Parathyroid adenoma (tissue), 2 donors: ENCODE results near the gene HSF2BP.

Experiments
- H2AFZ ChIP-seq: fragments of 300-600 bp; sonication (generic); one replicate; pipeline ENCODE4 v1.7.0; 2017; ENCODE audit warnings: antibody characterized with exemption, mild to moderate bottlenecking
- H3K27ac ChIP-seq: fragments of 300-600 bp; sonication (generic); one replicate; pipeline ENCODE4 v1.7.0; 2017
- H3K27me3 ChIP-seq: fragments of 300-600 bp; sonication (generic); one replicate; pipeline ENCODE4 v1.7.0; 2017; ENCODE audit warnings: low read length; ENCODE audit not compliant: control insufficient read depth, insufficient read depth
- H3K36me3 ChIP-seq: fragments of 300-600 bp; sonication (generic); one replicate; pipeline ENCODE4 v1.7.0; 2017; ENCODE audit warnings: low read length; ENCODE audit not compliant: control insufficient read depth, insufficient read depth
- H3K4me1 ChIP-seq: fragments of 300-600 bp; sonication (generic); one replicate; pipeline ENCODE4 v1.7.0; 2017; ENCODE audit warnings: control low read depth
- H3K4me2 ChIP-seq: fragments of 300-600 bp; sonication (generic); one replicate; pipeline ENCODE4 v1.7.0; 2017; ENCODE audit warnings: low read length
- H3K4me3 ChIP-seq: fragments of 300-600 bp; sonication (generic); one replicate; pipeline ENCODE4 v1.7.0; 2017; ENCODE audit warnings: low read depth, low read length
- H3K79me2 ChIP-seq: fragments of 300-600 bp; sonication (generic); one replicate; pipeline ENCODE4 v1.7.0; 2017; ENCODE audit warnings: control low read depth
- H3K9ac ChIP-seq: fragments of 300-600 bp; sonication (generic); one replicate; pipeline ENCODE4 v1.7.0; 2017; ENCODE audit warnings: mild to moderate bottlenecking
- H3K9me3 ChIP-seq: fragments of 300-600 bp; sonication (generic); one replicate; pipeline ENCODE4 v1.7.0; 2017; ENCODE audit warnings: low read length; ENCODE audit not compliant: control insufficient read depth
- CTCF ChIP-seq: fragments of 300-600 bp; sonication (generic); IDR thresholded peaks from one replicate; pipeline ENCODE4 v1.7.0; 2017; ENCODE audit warnings: antibody characterized with exemption, mild to moderate bottlenecking
- donor health status: primary hyperparathyroidism.

The HSF2BP gene

GRCh38 chr21:43611598-43612369 is 47.5 kb downstream of the HSF2BP start:
- H2AFZ ChIP-seq, result peak overlapping the region; percentile 85
- no peak overlapping the region for H3K9ac ChIP-seq
- peaks cover 6% of the 10 kb centered on the region for H3K4me1 ChIP-seq
- no peaks in the 10 kb centered on the region for H3K9me3 ChIP-seq
- H3K27me3 ChIP-seq, result no peaks in the 10 kb centered on the region
- H3K79me2 ChIP-seq, result no peaks in the 10 kb centered on the region
- TF ChIP-seq CTCF, result peak; percentile 70
- H3K4me3 ChIP-seq, result no peak overlapping the region
- H3K36me3 ChIP-seq, result no peaks in the 10 kb centered on the region
- peak overlapping the region; percentile 25 for H3K4me2 ChIP-seq
- H3K27ac ChIP-seq, result no peak overlapping the region

GRCh38 chr21:43609501-43610340 is 49.6 kb downstream of the HSF2BP start:
- Histone ChIP-seq H3K4me1 (peaks cover 6% of the 10 kb centered on the region), H3K27ac (no peak overlapping the region), H3K4me2 (no peak overlapping the region), H3K9me3 (no peaks in the 10 kb centered on the region), H3K27me3 (no peaks in the 10 kb centered on the region), H3K36me3 (no peaks in the 10 kb centered on the region), H2AFZ (peak overlapping the region; percentile 13), H3K9ac (no peak overlapping the region), H3K4me3 (no peak overlapping the region), H3K79me2 (no peaks in the 10 kb centered on the region)
- no peak for TF ChIP-seq CTCF

- H3K4me3 ChIP-seq, result no peak overlapping the region
- no peak for TF ChIP-seq CTCF
- H3K9me3 ChIP-seq, result no peaks in the 10 kb centered on the region
- H2AFZ ChIP-seq, result no peak overlapping the region
- no peaks in the 10 kb centered on the region for H3K27me3 ChIP-seq
- H3K27ac ChIP-seq, result no peak overlapping the region
- H3K9ac ChIP-seq, result no peak overlapping the region
- H3K36me3 ChIP-seq, result no peaks in the 10 kb centered on the region
- H3K4me2 ChIP-seq, result no peak overlapping the region
- peaks cover 6% of the 10 kb centered on the region for H3K4me1 ChIP-seq
- H3K79me2 ChIP-seq, result no peaks in the 10 kb centered on the region
These were observed 50.6 kb downstream of the HSF2BP start for GRCh38 chr21:43608664-43609063.

GRCh38 chr21:43608225-43608624 is 51.1 kb downstream of the HSF2BP start:
- H3K4me3 ChIP-seq, result no peak overlapping the region
- H3K9me3 ChIP-seq, result no peaks in the 10 kb centered on the region
- no peaks in the 10 kb centered on the region for H3K27me3 ChIP-seq
- no peak overlapping the region for H3K4me2 ChIP-seq
- peaks cover 6% of the 10 kb centered on the region for H3K4me1 ChIP-seq
- no peaks in the 10 kb centered on the region for H3K36me3 ChIP-seq
- no peaks in the 10 kb centered on the region for H3K79me2 ChIP-seq
- H3K9ac ChIP-seq, result no peak overlapping the region
- H2AFZ ChIP-seq, result no peak overlapping the region
- no peak overlapping the region for H3K27ac ChIP-seq
- no peak for TF ChIP-seq CTCF
